GM21390 (cell line): ENCODE data around the gene ZFP36L2.

Experiments used
- ATAC-seq: cut with Tn5 transposase; IDR thresholded peaks from one replicate; pipeline ENCODE4 v1.9.1; 2021; ENCODE audit not compliant: unreplicated experiment

The ZFP36L2 gene

GRCh38 chr2:43248621-43249020 is 22.2 kb upstream of the ZFP36L2 start:
- no peak for ATAC-seq

- no peak for ATAC-seq
Measured at GRCh38 chr2:43246641-43247040, 20.2 kb upstream of the ZFP36L2 start.

- ATAC-seq: no peak
Measured at GRCh38 chr2:43241558-43241957, 15.2 kb upstream of the ZFP36L2 start.

- ATAC-seq: no peak
Measured at GRCh38 chr2:43240766-43241150, 14.4 kb upstream of the ZFP36L2 start.

GRCh38 chr2:43239981-43240765 is 13.8 kb upstream of the ZFP36L2 start:
- peak; percentile 70 for ATAC-seq

- ATAC-seq: no peak
Measured at GRCh38 chr2:43238813-43239212, 12.4 kb upstream of the ZFP36L2 start.

- no peak for ATAC-seq
Measured at GRCh38 chr2:43238176-43238575, 11.8 kb upstream of the ZFP36L2 start.

- no peak for ATAC-seq
Measured at GRCh38 chr2:43233218-43234212, 7.1 kb upstream of the ZFP36L2 start.

- ATAC-seq: no peak
Measured at GRCh38 chr2:43230951-43231827, 4.8 kb upstream of the ZFP36L2 start.

GRCh38 chr2:43230351-43230885 is 4.0 kb upstream of the ZFP36L2 start:
- ATAC-seq: no peak

GRCh38 chr2:43228756-43229659 is 2.6 kb upstream of the ZFP36L2 start:
- ATAC-seq: no peak

GRCh38 chr2:43228321-43228751 is 1.9 kb upstream of the ZFP36L2 start:
- no peak for ATAC-seq

- ATAC-seq: peak; percentile 2
Measured at GRCh38 chr2:43227830-43228281, 1.4 kb upstream of the ZFP36L2 start.

GRCh38 chr2:43226955-43227829 is 786 bp upstream of the ZFP36L2 start:
- peak; percentile 24 for ATAC-seq

GRCh38 chr2:43225788-43226557 is 433 bp downstream of the ZFP36L2 start:
- peak; percentile 21 for ATAC-seq

- no peak for ATAC-seq
Measured at GRCh38 chr2:43225093-43225787, 1.2 kb downstream of the ZFP36L2 start.

- no peak for ATAC-seq
Measured at GRCh38 chr2:43224571-43225092, 1.8 kb downstream of the ZFP36L2 start.
